Activated CD4-positive, alpha-beta memory T cell treated with anti-CD3 and anti-CD28 coated beads for 36 hours (primary cell): ENCODE results near the gene GALNT1. TPM values are rescaled to one million over a fixed set of nuclear protein-coding genes. Genes with fewer than 3 reads are reported as not detected.

Experiments
- CTCF ChIA-PET: fragments of 350-600 bp; sonication (Branson Sonifier 250); formaldehyde crosslinking; loops from one replicate; lab custom pipeline; 2021; ENCODE audit warnings: antibody characterized with exemption, inconsistent platforms; lab: Charles Lee
- POLR2A ChIA-PET: fragments of 350-600 bp; sonication (Branson Sonifier 250); formaldehyde crosslinking; loops from one replicate; lab custom pipeline; 2021; ENCODE audit warnings: antibody characterized with exemption; lab: Charles Lee
- DNase-seq: peaks from one replicate; pipeline ENCODE4 v3.0.0-alpha.2; 2020
- H3K27ac Mint-ChIP-seq: one replicate; pipeline ENCODE4 v1.8.0; 2021; ENCODE audit warnings: mixed read lengths
- H3K27me3 Mint-ChIP-seq: one replicate; pipeline ENCODE4 v1.8.0; 2021; ENCODE audit warnings: mixed read lengths
- H3K36me3 Mint-ChIP-seq: one replicate; pipeline ENCODE4 v1.8.0; 2021; ENCODE audit warnings: mixed read lengths
- H3K4me1 Mint-ChIP-seq: one replicate; pipeline ENCODE4 v1.8.0; 2021; ENCODE audit warnings: low read depth, mixed read lengths
- H3K4me3 Mint-ChIP-seq: one replicate; pipeline ENCODE4 v1.8.0; 2021; ENCODE audit warnings: mild to moderate bottlenecking, mixed read lengths
- H3K9me3 Mint-ChIP-seq: one replicate; pipeline ENCODE4 v1.8.0; 2021; ENCODE audit warnings: mixed read lengths
- intact Hi-C: fragments of 100-400 bp; cut with micrococcal nuclease; formaldehyde crosslinking; loops from one replicate; pipeline ENCODE4 v1.15.1; 2023
- total RNA-seq, 2 experiments: library from RNA; stranded (reverse); gene quantifications; one replicate each; pipeline ENCODE4 v1.2.3, GENCODE V29; 2021

The GALNT1 gene
- total RNA-seq, 2 experiments from 2014 or later = 37.2 to 38.2 TPM

GRCh38 chr18:35642802-35643201 is 61.3 kb downstream of the GALNT1 start:
- Mint-ChIP-seq H3K27ac (no peak overlapping the region), H3K36me3 (peaks cover 21% of the 10 kb centered on the region), H3K27me3 (no peaks in the 10 kb centered on the region), H3K4me1 (peaks cover 4% of the 10 kb centered on the region), H3K4me3 (no peak overlapping the region), H3K9me3 (peaks cover 3% of the 10 kb centered on the region)
- DNase-seq = no peak
- CTCF ChIA-PET = no interaction called here
- intact Hi-C loops = no loop called here
- POLR2A ChIA-PET = no interaction called here

- H3K36me3 Mint-ChIP-seq = peaks cover 17% of the 10 kb centered on the region
- H3K27me3 Mint-ChIP-seq = no peaks in the 10 kb centered on the region
- peaks cover 4% of the 10 kb centered on the region for H3K4me1 Mint-ChIP-seq
- POLR2A ChIA-PET = no interaction called here
- intact Hi-C loops = no loop called here
- DNase-seq = no peak
- H3K27ac Mint-ChIP-seq = no peak overlapping the region
- H3K4me3 Mint-ChIP-seq = no peak overlapping the region
- H3K9me3 Mint-ChIP-seq = peaks cover 9% of the 10 kb centered on the region
- CTCF ChIA-PET = no interaction called here
These were observed 64.9 kb downstream of the GALNT1 start for GRCh38 chr18:35646449-35646848.

GRCh38 chr18:35653392-35654135 is 72.0 kb downstream of the GALNT1 start:
- Mint-ChIP-seq H3K27me3 (no peaks in the 10 kb centered on the region), H3K36me3 (peaks cover 2% of the 10 kb centered on the region), H3K27ac (no peak overlapping the region), H3K4me3 (no peak overlapping the region), H3K4me1 (no peaks in the 10 kb centered on the region), H3K9me3 (peaks cover 6% of the 10 kb centered on the region)
- POLR2A ChIA-PET = interaction anchor here (0.6 kb wide), 1 partner anchor 562 kb away, joined by 3 read pairs; no protein-coding TSS in a partner anchor
- CTCF ChIA-PET = no interaction called here
- no peak for DNase-seq
- intact Hi-C loops = no loop called here

- Mint-ChIP-seq H3K36me3 (peaks cover 8% of the 10 kb centered on the region), H3K27me3 (no peaks in the 10 kb centered on the region), H3K27ac (no peak overlapping the region), H3K4me3 (no peak overlapping the region), H3K9me3 (no peaks in the 10 kb centered on the region), H3K4me1 (no peaks in the 10 kb centered on the region)
- ChIA-PET CTCF (no interaction called here), POLR2A (no interaction called here)
- intact Hi-C loops = no loop called here
- no peak for DNase-seq
These were observed 76.6 kb downstream of the GALNT1 start for GRCh38 chr18:35658112-35658511.

GRCh38 chr18:35661483-35662146 is 80.1 kb downstream of the GALNT1 start:
- ChIA-PET CTCF (no interaction called here), POLR2A (no interaction called here)
- no peak overlapping the region for H3K27ac Mint-ChIP-seq
- H3K36me3 Mint-ChIP-seq = peaks cover 36% of the 10 kb centered on the region
- no peak for DNase-seq
- no peaks in the 10 kb centered on the region for H3K9me3 Mint-ChIP-seq
- H3K4me1 Mint-ChIP-seq = no peaks in the 10 kb centered on the region
- H3K4me3 Mint-ChIP-seq = no peak overlapping the region
- intact Hi-C loops = no loop called here
- H3K27me3 Mint-ChIP-seq = no peaks in the 10 kb centered on the region

- DNase-seq = no peak
- ChIA-PET CTCF (no interaction called here), POLR2A (no interaction called here)
- Mint-ChIP-seq H3K36me3 (peaks cover 37% of the 10 kb centered on the region), H3K27me3 (no peaks in the 10 kb centered on the region), H3K4me1 (no peaks in the 10 kb centered on the region), H3K9me3 (peaks cover under 1% of the 10 kb centered on the region), H3K4me3 (no peak overlapping the region), H3K27ac (no peak overlapping the region)
- intact Hi-C loops = no loop called here
These were observed 80.9 kb downstream of the GALNT1 start for GRCh38 chr18:35662293-35663062.

GRCh38 chr18:35671966-35672603 is 90.5 kb downstream of the GALNT1 start:
- no peak for DNase-seq
- H3K4me3 Mint-ChIP-seq = no peak overlapping the region
- no peaks in the 10 kb centered on the region for H3K4me1 Mint-ChIP-seq
- H3K9me3 Mint-ChIP-seq = peaks cover 3% of the 10 kb centered on the region
- no peaks in the 10 kb centered on the region for H3K27me3 Mint-ChIP-seq
- H3K36me3 Mint-ChIP-seq = peaks cover 6% of the 10 kb centered on the region
- intact Hi-C loops = no loop called here
- ChIA-PET POLR2A (no interaction called here), CTCF (interaction anchor here (0.7 kb wide), 1 partner anchor 83 kb away, joined by 3 read pairs; no protein-coding TSS in a partner anchor)
- no peak overlapping the region for H3K27ac Mint-ChIP-seq

GRCh38 chr18:35672897-35673296 is 91.4 kb downstream of the GALNT1 start:
- H3K4me3 Mint-ChIP-seq = no peak overlapping the region
- DNase-seq = no peak
- peaks cover 2% of the 10 kb centered on the region for H3K36me3 Mint-ChIP-seq
- ChIA-PET POLR2A (no interaction called here), CTCF (no interaction called here)
- intact Hi-C loops = no loop called here
- H3K27ac Mint-ChIP-seq = no peak overlapping the region
- no peaks in the 10 kb centered on the region for H3K4me1 Mint-ChIP-seq
- H3K27me3 Mint-ChIP-seq = no peaks in the 10 kb centered on the region
- H3K9me3 Mint-ChIP-seq = no peaks in the 10 kb centered on the region

GRCh38 chr18:35673682-35674081 is 92.1 kb downstream of the GALNT1 start:
- POLR2A ChIA-PET = no interaction called here
- Mint-ChIP-seq H3K9me3 (no peaks in the 10 kb centered on the region), H3K4me3 (no peak overlapping the region), H3K36me3 (no peaks in the 10 kb centered on the region), H3K27me3 (no peaks in the 10 kb centered on the region), H3K4me1 (no peaks in the 10 kb centered on the region), H3K27ac (no peak overlapping the region)
- intact Hi-C loops = no loop called here
- no peak for DNase-seq
- CTCF ChIA-PET = no interaction called here

- no peak for DNase-seq
- POLR2A ChIA-PET = no interaction called here
- no peaks in the 10 kb centered on the region for H3K9me3 Mint-ChIP-seq
- no peaks in the 10 kb centered on the region for H3K4me1 Mint-ChIP-seq
- no peak overlapping the region for H3K4me3 Mint-ChIP-seq
- H3K27me3 Mint-ChIP-seq = no peaks in the 10 kb centered on the region
- peaks cover 18% of the 10 kb centered on the region for H3K36me3 Mint-ChIP-seq
- CTCF ChIA-PET = no interaction called here
- intact Hi-C loops = no loop called here
- H3K27ac Mint-ChIP-seq = no peak overlapping the region
These were observed 98.6 kb downstream of the GALNT1 start for GRCh38 chr18:35680139-35680551.

GRCh38 chr18:35682281-35682867 is 100.8 kb downstream of the GALNT1 start:
- H3K36me3 Mint-ChIP-seq = peaks cover 22% of the 10 kb centered on the region
- CTCF ChIA-PET = no interaction called here
- POLR2A ChIA-PET = no interaction called here

GRCh38 chr18:35683021-35683420 is 101.5 kb downstream of the GALNT1 start:
- Mint-ChIP-seq H3K9me3 (no peaks in the 10 kb centered on the region), H3K27me3 (no peaks in the 10 kb centered on the region), H3K27ac (no peak overlapping the region), H3K4me1 (no peaks in the 10 kb centered on the region), H3K36me3 (peaks cover 22% of the 10 kb centered on the region), H3K4me3 (no peak overlapping the region)
- intact Hi-C loops = no loop called here
- POLR2A ChIA-PET = no interaction called here
- CTCF ChIA-PET = no interaction called here
- no peak for DNase-seq

More at GRCh38 chr18:35682281-35682867, 100.8 kb downstream of the GALNT1 start:
- Mint-ChIP-seq H3K27me3 (no peaks in the 10 kb centered on the region), H3K4me1 (no peaks in the 10 kb centered on the region), H3K4me3 (no peak overlapping the region), H3K27ac (no peak overlapping the region), H3K9me3 (no peaks in the 10 kb centered on the region)
- DNase-seq = no peak
- intact Hi-C loops = no loop called here
